ENCODE results near the gene KAT6B.
"Not testable (repeated sequence)": the region's sequence is repeated elsewhere in the genome, so short reads cannot be mapped to it uniquely, and the experiment has no call there.

KAT6B gene

DNA sequence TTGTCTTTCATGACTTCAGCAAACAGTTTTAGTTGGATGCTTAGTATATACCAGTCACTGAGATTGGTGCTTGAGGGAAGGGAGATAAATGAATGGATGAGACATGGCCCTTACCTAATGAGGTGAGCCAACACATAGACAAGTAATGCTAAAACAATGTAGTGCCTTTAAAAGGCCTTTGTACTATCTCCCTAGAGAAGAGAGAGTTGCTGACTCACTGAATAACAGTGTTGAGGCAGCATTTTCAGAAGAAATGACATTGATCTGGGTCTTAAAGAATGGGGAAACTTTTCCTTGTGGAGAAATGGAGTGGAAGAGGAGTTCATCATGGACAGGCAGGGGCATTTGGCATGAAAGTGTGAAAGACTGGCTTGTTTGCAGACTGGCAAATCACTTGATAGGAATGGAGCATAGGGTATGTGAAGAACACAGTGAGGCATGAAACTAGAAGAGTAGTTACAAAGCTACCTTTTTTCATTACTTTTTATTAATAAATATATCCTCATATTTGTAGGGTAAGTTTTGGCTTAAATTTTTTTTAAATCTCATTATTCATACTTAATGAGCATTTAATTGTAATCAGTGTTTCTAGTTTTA lies 91.2 kb downstream of the KAT6B start:
- no peak overlapping the region for H3K4me3 ChIP-seq (ENCODE audit: control insufficient read depth, low read depth, low read length)
- TF ChIP-seq, protein P1, sequence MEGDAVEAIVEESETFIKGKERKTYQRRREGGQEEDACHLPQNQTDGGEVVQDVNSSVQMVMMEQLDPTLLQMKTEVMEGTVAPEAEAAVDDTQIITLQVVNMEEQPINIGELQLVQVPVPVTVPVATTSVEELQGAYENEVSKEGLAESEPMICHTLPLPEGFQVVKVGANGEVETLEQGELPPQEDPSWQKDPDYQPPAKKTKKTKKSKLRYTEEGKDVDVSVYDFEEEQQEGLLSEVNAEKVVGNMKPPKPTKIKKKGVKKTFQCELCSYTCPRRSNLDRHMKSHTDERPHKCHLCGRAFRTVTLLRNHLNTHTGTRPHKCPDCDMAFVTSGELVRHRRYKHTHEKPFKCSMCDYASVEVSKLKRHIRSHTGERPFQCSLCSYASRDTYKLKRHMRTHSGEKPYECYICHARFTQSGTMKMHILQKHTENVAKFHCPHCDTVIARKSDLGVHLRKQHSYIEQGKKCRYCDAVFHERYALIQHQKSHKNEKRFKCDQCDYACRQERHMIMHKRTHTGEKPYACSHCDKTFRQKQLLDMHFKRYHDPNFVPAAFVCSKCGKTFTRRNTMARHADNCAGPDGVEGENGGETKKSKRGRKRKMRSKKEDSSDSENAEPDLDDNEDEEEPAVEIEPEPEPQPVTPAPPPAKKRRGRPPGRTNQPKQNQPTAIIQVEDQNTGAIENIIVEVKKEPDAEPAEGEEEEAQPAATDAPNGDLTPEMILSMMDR (IDR thresholded peaks at IDR 0.05; ENCODE audit: control insufficient read depth, insufficient read depth, low read depth, low read length, missing control alignments) = no peak
- peak; percentile 28 for DNase-seq (ENCODE audit: low read depth)

DNA sequence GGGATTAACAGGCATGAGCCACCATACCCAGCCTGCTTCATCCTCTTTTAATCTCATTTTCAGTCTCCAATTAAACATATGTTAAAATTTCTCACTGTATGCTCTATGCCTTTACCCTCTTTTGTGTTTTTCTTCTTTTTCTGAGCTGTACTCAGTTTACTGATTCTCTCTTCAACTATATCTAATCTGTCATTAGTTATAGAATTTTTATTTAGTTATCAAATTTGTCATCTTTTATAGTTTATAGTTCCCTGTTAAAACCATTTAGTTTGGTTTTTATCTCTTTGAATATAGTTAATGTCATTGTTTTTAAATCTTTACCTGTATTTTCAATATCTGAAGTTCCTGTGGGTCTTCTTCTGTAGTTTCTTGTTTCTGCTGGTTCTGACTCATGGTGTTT lies 93.3 kb downstream of the KAT6B start:
- no peak for DNase-seq (ENCODE audit: low read depth)
- H3K4me3 ChIP-seq (ENCODE audit: control insufficient read depth, low read depth, low read length) = no peak overlapping the region
- TF ChIP-seq, protein P1 (IDR thresholded peaks at IDR 0.05; ENCODE audit: control insufficient read depth, insufficient read depth, low read depth, low read length, missing control alignments) = no peak

DNA sequence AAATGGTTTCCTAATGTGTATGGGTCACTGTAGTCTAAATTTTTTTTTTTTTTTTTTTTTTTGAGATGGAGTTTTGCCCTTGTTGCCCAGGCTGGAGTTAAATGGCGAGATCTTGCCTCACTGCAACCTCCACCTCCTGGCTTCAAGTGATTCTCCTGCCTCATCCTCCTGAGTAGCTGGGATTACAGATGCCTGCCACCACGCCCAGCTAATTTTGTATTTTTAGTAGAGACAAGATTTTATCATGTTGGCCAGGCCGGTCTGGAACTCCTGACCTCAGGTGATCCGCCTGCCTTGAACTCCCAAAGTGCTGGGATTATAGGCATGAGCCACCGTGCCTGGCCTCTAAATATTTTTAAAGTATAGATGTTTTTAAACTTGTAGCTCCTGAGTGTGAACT lies 94.7 kb downstream of the KAT6B start:
- not testable (repeated sequence) for DNase-seq (ENCODE audit: low read depth); H3K4me3 ChIP-seq (ENCODE audit: control insufficient read depth, low read depth, low read length)

DNA sequence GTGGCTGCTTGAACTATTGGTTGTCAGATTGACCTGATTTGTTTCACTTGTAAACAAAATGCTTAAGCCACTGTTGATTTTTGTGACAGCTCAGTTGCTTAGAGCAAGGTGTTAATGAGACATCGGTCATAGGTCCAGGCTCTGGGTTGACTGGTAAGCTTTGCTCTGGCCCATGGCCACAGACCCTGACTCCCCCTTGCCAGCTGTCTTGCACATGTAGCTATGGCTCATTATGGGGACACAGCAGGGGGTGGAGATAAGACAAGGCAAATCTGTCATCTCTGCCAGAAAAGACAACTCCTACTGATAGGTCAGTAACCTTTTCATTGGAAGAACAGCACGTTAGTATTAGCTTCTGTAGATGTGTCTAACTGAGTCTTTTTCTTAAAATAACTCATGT lies 95.3 kb downstream of the KAT6B start:
- no peak overlapping the region for H3K4me3 ChIP-seq (ENCODE audit: control insufficient read depth, low read depth, low read length)
- TF ChIP-seq, protein P1 (IDR thresholded peaks at IDR 0.05; ENCODE audit: control insufficient read depth, insufficient read depth, low read depth, low read length, missing control alignments) = no peak
- DNase-seq (ENCODE audit: low read depth) = no peak

DNA sequence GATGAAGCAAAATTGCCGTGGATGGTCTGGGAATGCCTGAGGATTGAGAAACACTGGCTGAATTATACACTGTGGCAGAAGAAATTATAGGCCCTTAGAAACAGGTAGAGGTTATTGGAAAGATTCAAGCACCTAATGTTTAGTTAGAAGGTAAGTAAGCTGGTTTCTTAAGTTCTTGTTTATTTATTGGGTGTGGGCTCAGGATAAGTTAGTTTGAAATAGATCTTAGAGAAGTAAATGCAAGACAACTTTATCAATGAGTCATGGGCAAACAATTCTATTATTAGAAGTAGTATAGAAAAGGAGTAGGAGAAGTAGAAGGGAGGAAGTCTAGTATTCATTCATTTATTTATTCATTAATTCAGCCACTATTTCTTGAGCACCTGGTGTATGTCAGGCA lies 96.5 kb downstream of the KAT6B start:
- no peak for DNase-seq (ENCODE audit: low read depth)
- TF ChIP-seq, protein P1 (IDR thresholded peaks at IDR 0.05; ENCODE audit: control insufficient read depth, insufficient read depth, low read depth, low read length, missing control alignments) = no peak
- no peak overlapping the region for H3K4me3 ChIP-seq (ENCODE audit: control insufficient read depth, low read depth, low read length)

- no peak for DNase-seq (ENCODE audit: low read depth)
- TF ChIP-seq, protein P1 (IDR thresholded peaks at IDR 0.05; ENCODE audit: control insufficient read depth, insufficient read depth, low read depth, low read length, missing control alignments) = no peak
- H3K4me3 ChIP-seq (ENCODE audit: control insufficient read depth, low read depth, low read length) = no peak overlapping the region
Measured at GRCh38 chr10:74923556-74923955, 97.2 kb downstream of the KAT6B start.

- H3K4me3 ChIP-seq (ENCODE audit: control insufficient read depth, low read depth, low read length) = no peak overlapping the region
- DNase-seq (ENCODE audit: low read depth) = peak; percentile 91
- TF ChIP-seq, protein P1 (IDR thresholded peaks at IDR 0.05; ENCODE audit: control insufficient read depth, insufficient read depth, low read depth, low read length, missing control alignments) = no peak
Measured at GRCh38 chr10:74924251-74924963, 98.0 kb downstream of the KAT6B start.
